WTC11 (cell line): ENCODE data around the gene RGL1. TPM values are rescaled to one million over a fixed set of nuclear protein-coding genes. Genes with fewer than 3 reads are reported as not detected.

ENCODE experiments used
- ATAC-seq: fragments of 200-7000 bp; cut with Tn5 transposase; 2 replicates; pipeline ENCODE4 v1.10.0; 2021; ENCODE audit warnings: mild to moderate bottlenecking, moderate library complexity
- CTCF ChIA-PET: fragments of 300-600 bp; sonication (Branson Sonifier 250); formaldehyde crosslinking; loops from one replicate; lab custom pipeline; 2021; ENCODE audit warnings: antibody characterized with exemption; lab: Charles Lee
- POLR2A ChIA-PET: fragments of 350-600 bp; sonication (Branson Sonifier 250); formaldehyde crosslinking; loops from one replicate; lab custom pipeline; 2021; ENCODE audit warnings: antibody characterized with exemption; lab: Charles Lee
- DNase-seq: peaks from one replicate; pipeline ENCODE4 v3.0.0; 2021; ENCODE audit warnings: low spot score
- H3K27ac Mint-ChIP-seq: 2 replicates; pipeline ENCODE4 v1.8.0; 2021; ENCODE audit warnings: mixed read lengths
- H3K27me3 Mint-ChIP-seq: 2 replicates; pipeline ENCODE4 v1.8.0; 2021; ENCODE audit warnings: low read depth, mild to moderate bottlenecking, moderate library complexity, mixed read lengths
- H3K36me3 Mint-ChIP-seq: 2 replicates; pipeline ENCODE4 v1.8.0; 2021; ENCODE audit warnings: mixed read lengths
- H3K4me1 Mint-ChIP-seq: 2 replicates; pipeline ENCODE4 v1.8.0; 2022; ENCODE audit warnings: mixed read lengths
- H3K4me3 Mint-ChIP-seq: 2 replicates; pipeline ENCODE4 v1.8.0; 2021; ENCODE audit warnings: mild to moderate bottlenecking, moderate library complexity, mixed read lengths
- H3K9me3 Mint-ChIP-seq: 2 replicates; pipeline ENCODE4 v1.8.0; 2021; ENCODE audit warnings: mixed read lengths
- AR ChIP-seq: fragments of 250-450 bp; sonication (Bioruptor Pico); IDR thresholded peaks from 2 replicates; pipeline ENCODE4 v1.9.0; 2021; ENCODE audit warnings: mild to moderate bottlenecking
- FOXJ3 ChIP-seq: sonication (generic); formaldehyde crosslinking; IDR thresholded peaks from 2 replicates; pipeline ENCODE4 v1.9.0; 2021; ENCODE audit warnings: missing genetic modification reagents, mild to moderate bottlenecking, borderline replicate concordance
- HMGXB4 ChIP-seq: sonication (generic); formaldehyde crosslinking; IDR thresholded peaks from 2 replicates; pipeline ENCODE4 v1.8.1; 2023; ENCODE audit warnings: mild to moderate bottlenecking, moderate library complexity, missing genetic modification reagents
- NR3C1 ChIP-seq: sonication (generic); formaldehyde crosslinking; conservative IDR thresholded peaks from 2 replicates; pipeline ENCODE4 v1.8.1; 2023; ENCODE audit warnings: low read depth, mild to moderate bottlenecking, missing genetic modification reagents
- PREB ChIP-seq: sonication (generic); formaldehyde crosslinking; IDR thresholded peaks from 2 replicates; pipeline ENCODE4 v1.8.1; 2022; ENCODE audit warnings: mild to moderate bottlenecking, missing genetic modification reagents, moderate library complexity, borderline replicate concordance
- RORB ChIP-seq: fragments of 250-450 bp; sonication (Bioruptor Pico); IDR thresholded peaks from 2 replicates; pipeline ENCODE4 v1.9.0; 2021; ENCODE audit warnings: mild to moderate bottlenecking
- SMAD4 ChIP-seq: sonication (generic); formaldehyde crosslinking; IDR thresholded peaks from 2 replicates; pipeline ENCODE4 v1.8.0; 2022; ENCODE audit warnings: mild to moderate bottlenecking, missing genetic modification reagents
- SOX15 ChIP-seq: fragments of 250-450 bp; sonication (Bioruptor Pico); IDR thresholded peaks from 2 replicates; pipeline ENCODE4 v1.9.0; 2021; ENCODE audit warnings: mild to moderate bottlenecking
- TCF7 ChIP-seq: sonication (generic); formaldehyde crosslinking; IDR thresholded peaks from 2 replicates; pipeline ENCODE4 v1.8.0; 2022; ENCODE audit warnings: mild to moderate bottlenecking, low read depth, missing genetic modification reagents, moderate library complexity
- ZBTB21 ChIP-seq: sonication (generic); formaldehyde crosslinking; IDR thresholded peaks from 2 replicates; pipeline ENCODE4 v1.8.1; 2023; ENCODE audit warnings: mild to moderate bottlenecking, missing genetic modification reagents, borderline replicate concordance
- ZBTB43 ChIP-seq: sonication (generic); formaldehyde crosslinking; IDR thresholded peaks from 2 replicates; pipeline ENCODE4 v1.8.1; 2023; ENCODE audit warnings: mild to moderate bottlenecking, missing genetic modification reagents
- ZNF671 ChIP-seq: fragments of 250-450 bp; sonication (Bioruptor Pico); IDR thresholded peaks from 2 replicates; pipeline ENCODE4 v1.8.0; 2021; ENCODE audit warnings: mild to moderate bottlenecking
- ZSCAN18 ChIP-seq: fragments of 250-450 bp; sonication (Bioruptor Pico); IDR thresholded peaks from 2 replicates; pipeline ENCODE4 v2.1.2; 2022; ENCODE audit warnings: mild to moderate bottlenecking, moderate library complexity
- total RNA-seq: library from RNA; stranded (reverse); gene quantifications from 3 replicates; pipeline ENCODE4 v1.2.3, GENCODE V29; 2021
- TF ChIP-seq, protein P1 (sequence below): sonication (generic); formaldehyde crosslinking; IDR thresholded peaks from 2 replicates; pipeline ENCODE4 v1.8.1; 2023; ENCODE audit warnings: mild to moderate bottlenecking, missing genetic modification reagents, moderate library complexity
- TF ChIP-seq, protein P2 (sequence below): fragments of 200-600 bp; IDR thresholded peaks from 2 replicates; pipeline ENCODE4 v1.8.0; 2022; ENCODE audit warnings: antibody characterized with exemption

The RGL1 gene
- total RNA-seq, 1 experiment from 2014 or later, result 1.5 TPM

GRCh38 chr1:183914276-183914675 lies 109.4 kb downstream of the RGL1 start (continued):
- no peak for TF ChIP-seq AR (CRISPR knock-in tag)

DNA sequence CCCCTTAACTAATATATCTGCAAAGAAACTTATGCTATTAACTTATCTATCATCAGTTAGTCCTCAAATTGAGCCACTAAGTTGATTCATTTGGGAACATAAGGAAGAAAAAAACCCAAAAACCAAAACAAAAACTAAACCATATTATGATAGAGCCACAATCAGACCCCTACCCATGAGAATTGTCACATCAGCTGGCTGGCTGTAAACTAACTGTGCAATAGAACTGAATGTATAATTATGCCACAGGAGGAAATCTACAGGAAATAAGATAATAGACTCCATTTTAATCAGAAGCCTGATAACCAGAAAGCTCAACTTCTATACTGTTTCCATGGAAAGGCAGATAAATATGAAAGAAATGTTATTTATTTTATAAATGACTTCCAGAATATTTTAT lies 110.0 kb downstream of the RGL1 start:
- Mint-ChIP-seq H3K4me1 (peaks cover 15% of the 10 kb centered on the region), H3K27ac (no peak overlapping the region), H3K27me3 (no peaks in the 10 kb centered on the region), H3K4me3 (no peak overlapping the region), H3K36me3 (no peaks in the 10 kb centered on the region), H3K9me3 (no peaks in the 10 kb centered on the region)
- ChIA-PET POLR2A (no interaction called here), CTCF (interaction anchor here (1.1 to 4.1 kb wide), 6 partner anchors 30 to 749 kb away, joined by 3 to 105 read pairs (median 6); partner anchors contain the start of gene APOBEC4)
- no peak for DNase-seq
- no peak for ATAC-seq
- TF ChIP-seq RORB (no peak), ZBTB43 (CRISPR knock-in tag) (no peak), AR (CRISPR knock-in tag) (no peak), ZBTB21 (CRISPR knock-in tag) (no peak), NR3C1 (CRISPR knock-in tag) (no peak), SOX15 (CRISPR knock-in tag) (no peak), SMAD4 (CRISPR knock-in tag) (no peak), ZSCAN18 (CRISPR knock-in tag) (no peak), ZNF671 (no peak), FOXJ3 (CRISPR knock-in tag) (no peak)

GRCh38 chr1:183915625-183916510 lies 110.9 kb downstream of the RGL1 start:
- ChIA-PET CTCF (interaction anchor here (0.6 to 4.1 kb wide), 46 partner anchors 8 to 775 kb away, joined by 3 to 105 read pairs (median 4); partner anchors contain the start of genes APOBEC4, ARPC5 and RGL1), POLR2A (no interaction called here)
- DNase-seq (peak; percentile 65), ATAC-seq (peak; percentile 94)
- H3K4me1 Mint-ChIP-seq, result peaks cover 11% of the 10 kb centered on the region
- H3K27ac Mint-ChIP-seq, result no peak overlapping the region
- no peak overlapping the region for H3K4me3 Mint-ChIP-seq
- no peaks in the 10 kb centered on the region for H3K9me3 Mint-ChIP-seq
- no peaks in the 10 kb centered on the region for H3K36me3 Mint-ChIP-seq
- no peaks in the 10 kb centered on the region for H3K27me3 Mint-ChIP-seq
- TF ChIP-seq, protein P1, sequence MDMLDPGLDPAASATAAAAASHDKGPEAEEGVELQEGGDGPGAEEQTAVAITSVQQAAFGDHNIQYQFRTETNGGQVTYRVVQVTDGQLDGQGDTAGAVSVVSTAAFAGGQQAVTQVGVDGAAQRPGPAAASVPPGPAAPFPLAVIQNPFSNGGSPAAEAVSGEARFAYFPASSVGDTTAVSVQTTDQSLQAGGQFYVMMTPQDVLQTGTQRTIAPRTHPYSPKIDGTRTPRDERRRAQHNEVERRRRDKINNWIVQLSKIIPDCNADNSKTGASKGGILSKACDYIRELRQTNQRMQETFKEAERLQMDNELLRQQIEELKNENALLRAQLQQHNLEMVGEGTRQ (CRISPR knock-in tag), result peak; percentile 58; the same call in 1 of the 2 replicates
- no peak for TF ChIP-seq TCF7 (CRISPR knock-in tag)
- TF ChIP-seq HMGXB4 (CRISPR knock-in tag), result no peak
- TF ChIP-seq, protein P2, sequence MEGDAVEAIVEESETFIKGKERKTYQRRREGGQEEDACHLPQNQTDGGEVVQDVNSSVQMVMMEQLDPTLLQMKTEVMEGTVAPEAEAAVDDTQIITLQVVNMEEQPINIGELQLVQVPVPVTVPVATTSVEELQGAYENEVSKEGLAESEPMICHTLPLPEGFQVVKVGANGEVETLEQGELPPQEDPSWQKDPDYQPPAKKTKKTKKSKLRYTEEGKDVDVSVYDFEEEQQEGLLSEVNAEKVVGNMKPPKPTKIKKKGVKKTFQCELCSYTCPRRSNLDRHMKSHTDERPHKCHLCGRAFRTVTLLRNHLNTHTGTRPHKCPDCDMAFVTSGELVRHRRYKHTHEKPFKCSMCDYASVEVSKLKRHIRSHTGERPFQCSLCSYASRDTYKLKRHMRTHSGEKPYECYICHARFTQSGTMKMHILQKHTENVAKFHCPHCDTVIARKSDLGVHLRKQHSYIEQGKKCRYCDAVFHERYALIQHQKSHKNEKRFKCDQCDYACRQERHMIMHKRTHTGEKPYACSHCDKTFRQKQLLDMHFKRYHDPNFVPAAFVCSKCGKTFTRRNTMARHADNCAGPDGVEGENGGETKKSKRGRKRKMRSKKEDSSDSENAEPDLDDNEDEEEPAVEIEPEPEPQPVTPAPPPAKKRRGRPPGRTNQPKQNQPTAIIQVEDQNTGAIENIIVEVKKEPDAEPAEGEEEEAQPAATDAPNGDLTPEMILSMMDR, result peak; percentile 66; the same call in 1 of the 2 replicates
- no peak for TF ChIP-seq RORB
- no peak for TF ChIP-seq NR3C1 (CRISPR knock-in tag)
- no peak for TF ChIP-seq PREB
